HepG2 (cell line): ENCODE measurements around the gene CYP4F2. TPM values are rescaled to one million over a fixed set of nuclear protein-coding genes. Genes with fewer than 3 reads are reported as not detected.

ENCODE experiments used
- ATF3 ChIP-seq: sonication (generic); formaldehyde crosslinking; IDR thresholded peaks from 2 replicates; pipeline ENCODE4 v1.4.0; 2020; ENCODE audit warnings: missing genetic modification reagents
- DRAP1 ChIP-seq: IDR thresholded peaks from 2 replicates; pipeline ENCODE4 v1.6.1; 2016; ENCODE audit warnings: missing genetic modification reagents, missing compliant biosample characterization
- GATA4 ChIP-seq: sonication (generic); IDR thresholded peaks from 2 replicates; pipeline ENCODE4 v1.6.1; 2016; ENCODE audit warnings: antibody characterized with exemption, low read depth, borderline replicate concordance
- HNF4G ChIP-seq, 2 experiments: sonication (generic) in 1 of 2; formaldehyde crosslinking in 1 of 2; IDR thresholded peaks; 2 replicates each; pipeline versions ENCODE4 v1.4.0 to v1.6.1; 2011 to 2020; ENCODE audit warnings: borderline replicate concordance in 2 of 2, low read depth in 2 of 2, mild to moderate bottlenecking in 2 of 2, low read length in 1 of 2, missing genetic modification reagents in 1 of 2, moderate library complexity in 1 of 2
- HOMEZ ChIP-seq: IDR thresholded peaks from 2 replicates; pipeline ENCODE4 v1.6.1; 2016; ENCODE audit warnings: low read depth
- KLF12 ChIP-seq: sonication (generic); formaldehyde crosslinking; IDR thresholded peaks from 2 replicates; pipeline ENCODE4 v1.4.0; 2020; ENCODE audit warnings: missing genetic modification reagents, borderline replicate concordance
- MAZ ChIP-seq, 2 experiments: sonication (generic) in 1 of 2; formaldehyde crosslinking in 1 of 2; IDR thresholded peaks; 2 replicates each; pipeline versions ENCODE4 v1.5.0 to v1.6.1; 2012 to 2020; ENCODE audit warnings: low read depth in 2 of 2, mild to moderate bottlenecking in 2 of 2, borderline replicate concordance in 1 of 2, improper control_type of control experiment in 1 of 2, low read length in 1 of 2, missing genetic modification reagents in 1 of 2, moderate library complexity in 1 of 2
- NFYC ChIP-seq: IDR thresholded peaks from 2 replicates; pipeline ENCODE4 v1.6.1; 2016; ENCODE audit warnings: missing genetic modification reagents, missing compliant biosample characterization
- NR2F1 ChIP-seq, 2 experiments: fragments of 450-650 bp in 1 of 2; formaldehyde crosslinking in 1 of 2; IDR thresholded peaks; 2 replicates each; pipeline versions ENCODE4 v1.5.0 to v1.6.1; 2016 to 2020; ENCODE audit warnings: mild to moderate bottlenecking in 1 of 2, missing compliant biosample characterization in 1 of 2, missing genetic modification reagents in 1 of 2, moderate library complexity in 1 of 2
- NRL ChIP-seq: sonication (generic); formaldehyde crosslinking; IDR thresholded peaks from 2 replicates; pipeline ENCODE4 v1.5.0; 2020; ENCODE audit warnings: missing genetic modification reagents, mild to moderate bottlenecking, moderate library complexity, borderline replicate concordance
- PLRG1 ChIP-seq: fragments of 450-650 bp; conservative IDR thresholded peaks from 2 replicates; pipeline ENCODE4 v1.6.1; 2016
- POLR2A ChIP-seq, 2 experiments: IDR thresholded peaks; 2 replicates each; pipeline ENCODE4 v1.6.1; 2011; ENCODE audit warnings: low read depth in 2 of 2, low read length in 2 of 2, mild to moderate bottlenecking in 1 of 2, moderate library complexity in 1 of 2; ENCODE audit not compliant: insufficient read depth in 1 of 2
- POLR2G ChIP-seq: fragments of 200-400 bp; formaldehyde crosslinking; IDR thresholded peaks from 2 replicates; pipeline ENCODE4 v1.6.1; 2018; ENCODE audit warnings: mild to moderate bottlenecking, low read depth, low read length, moderate library complexity
- RAD21 ChIP-seq: fragments of 450-650 bp; formaldehyde crosslinking; IDR thresholded peaks from 2 replicates; pipeline ENCODE4 v1.5.0; 2020; ENCODE audit warnings: mild to moderate bottlenecking
- RNF2 ChIP-seq: fragments of 450-650 bp; conservative IDR thresholded peaks from 2 replicates; pipeline ENCODE4 v1.6.1; 2016; ENCODE audit warnings: low read depth
- TAF1 ChIP-seq: sonication (generic); formaldehyde crosslinking; IDR thresholded peaks from 2 replicates; pipeline ENCODE4 v1.4.0; 2020; ENCODE audit warnings: missing genetic modification reagents
- TFAP4 ChIP-seq: sonication (generic); IDR thresholded peaks from 2 replicates; pipeline ENCODE4 v1.6.1; 2016; ENCODE audit warnings: low read depth, borderline replicate concordance
- TMF1 ChIP-seq: sonication (generic); formaldehyde crosslinking; IDR thresholded peaks from 2 replicates; pipeline ENCODE4 v1.8.1; 2022; ENCODE audit warnings: low read depth, missing genetic modification reagents
- ZBTB44 ChIP-seq: sonication (generic); formaldehyde crosslinking; IDR thresholded peaks from 2 replicates; pipeline ENCODE4 v1.4.0; 2020; ENCODE audit warnings: missing genetic modification reagents
- ZMYM4 ChIP-seq: sonication (generic); formaldehyde crosslinking; IDR thresholded peaks from 2 replicates; pipeline ENCODE4 v1.8.1; 2023; ENCODE audit warnings: mild to moderate bottlenecking, missing genetic modification reagents
- ZNF230 ChIP-seq: sonication (generic); formaldehyde crosslinking; IDR thresholded peaks from 2 replicates; pipeline ENCODE4 v1.4.0; 2020; ENCODE audit warnings: mild to moderate bottlenecking, missing genetic modification reagents
- ZNF256 ChIP-seq: sonication (generic); formaldehyde crosslinking; conservative IDR thresholded peaks from 2 replicates; pipeline ENCODE4 v1.4.0; 2020; ENCODE audit warnings: missing genetic modification reagents
- ZNF704 ChIP-seq: sonication (generic); formaldehyde crosslinking; IDR thresholded peaks from 2 replicates; pipeline ENCODE4 v1.8.1; 2023; ENCODE audit warnings: mild to moderate bottlenecking, inconsistent platforms, moderate library complexity, missing genetic modification reagents, borderline replicate concordance
- ZSCAN22 ChIP-seq: sonication (generic); formaldehyde crosslinking; IDR thresholded peaks from 2 replicates; pipeline ENCODE4 v1.4.0; 2020; ENCODE audit warnings: mild to moderate bottlenecking, missing genetic modification reagents
- polyA plus RNA-seq, 8 experiments: library from polyadenylated mRNA; depleted of rRNA in 3 of 8; stranded (reverse) in 7 of 8; unstranded in 1 of 8; fragments of >200 nt; fragmentation: Illumina TruSeq in 4 of 8; extraction: Trizol in 4 of 8; gene quantifications; 2 replicates each; pipeline versions ENCODE4 v1.2.1 to v1.2.3, GENCODE V29; 2011 to 2016; ENCODE audit warnings: low read depth in 4 of 8, missing spikeins in 1 of 8, mixed read lengths in 1 of 8; ENCODE audit not compliant: insufficient read depth in 1 of 8
- total RNA-seq, 5 experiments: library from RNA; depleted of rRNA; stranded (reverse); fragments of >200 nt; fragmentation: Illumina TruSeq; extraction: Trizol; gene quantifications; 2 replicates each; pipeline ENCODE4 v1.2.3, GENCODE V29; 2016; ENCODE audit warnings: low read depth in 1 of 5

The CYP4F2 gene
- total and polyA plus RNA-seq, 2 of the 13 experiments (the other 11 are each of a cell fraction or from before 2014, with no cell fraction given) = 3.7 to 3.9 TPM

- TF ChIP-seq MAZ (IDR thresholded peaks at IDR 0.05; ENCODE audit: borderline replicate concordance, low read depth, low read length) (no peak), MAZ (CRISPR knock-in tag; IDR thresholded peaks at IDR 0.05; ENCODE audit: low read depth) (peak; percentile 49; the same call in 1 of the 2 replicates), KLF12 (CRISPR knock-in tag) (0 out of 2 replicates have a peak, but pooled peaks have one; percentile 36), DRAP1 (CRISPR knock-in tag) (peak; percentile 92), POLR2G (peak; percentile 59), NRL (no peak), TMF1 (CRISPR knock-in tag) (0 out of 2 replicates have a peak, but pooled peaks have one; percentile 34), NFYC (CRISPR knock-in tag) (peak; percentile 85), RAD21 (CRISPR knock-in tag) (no peak), GATA4 (peak; percentile 35; the same call in 1 of the 2 replicates), ZNF256 (no peak), ZMYM4 (CRISPR knock-in tag) (peak; percentile 88), PLRG1 (no peak), ZNF230 (0 out of 2 replicates have a peak, but pooled peaks have one; percentile 23), ZBTB44 (CRISPR knock-in tag) (no peak), HNF4G (IDR thresholded peaks at IDR 0.05; ENCODE audit: borderline replicate concordance, low read depth, low read length) (0 out of 2 replicates have a peak, but pooled peaks have one; percentile 12), HNF4G (CRISPR knock-in tag; IDR thresholded peaks at IDR 0.05; ENCODE audit: borderline replicate concordance, low read depth) (no peak), NR2F1 (CRISPR knock-in tag; IDR thresholded peaks at IDR 0.05) (peak; percentile 39 to 59; a peak in 3 of 4 replicates), TAF1 (CRISPR knock-in tag) (peak; percentile 42; the same call in 1 of the 2 replicates), RNF2 (no peak), HOMEZ (peak; percentile 26; the same call in 1 of the 2 replicates), ZSCAN22 (CRISPR knock-in tag) (0 out of 2 replicates have a peak, but pooled peaks have one; percentile 50), TFAP4 (peak; percentile 78; the same call in 1 of the 2 replicates), ATF3 (CRISPR knock-in tag) (no peak), ZNF704 (CRISPR knock-in tag) (no peak), POLR2A (IDR thresholded peaks at IDR 0.05; ENCODE audit: insufficient read depth in 1 of 2, low read depth in 2 of 2, low read length in 2 of 2) (peak; percentile 68 to 90)
These were observed at the start of gene CYP4F2 (continued) for GRCh38 chr19:15897738-15898276.
